GM18861 (cell line): ENCODE data around the gene NT5DC3.
"Not testable (repeated sequence)": the region's sequence is repeated elsewhere in the genome, so short reads cannot be mapped to it uniquely, and the experiment has no call there.

Experiments
- ATAC-seq: cut with Tn5 transposase; IDR thresholded peaks from one replicate; pipeline ENCODE4 v1.9.1; 2021; ENCODE audit not compliant: unreplicated experiment

Gene NT5DC3

DNA sequence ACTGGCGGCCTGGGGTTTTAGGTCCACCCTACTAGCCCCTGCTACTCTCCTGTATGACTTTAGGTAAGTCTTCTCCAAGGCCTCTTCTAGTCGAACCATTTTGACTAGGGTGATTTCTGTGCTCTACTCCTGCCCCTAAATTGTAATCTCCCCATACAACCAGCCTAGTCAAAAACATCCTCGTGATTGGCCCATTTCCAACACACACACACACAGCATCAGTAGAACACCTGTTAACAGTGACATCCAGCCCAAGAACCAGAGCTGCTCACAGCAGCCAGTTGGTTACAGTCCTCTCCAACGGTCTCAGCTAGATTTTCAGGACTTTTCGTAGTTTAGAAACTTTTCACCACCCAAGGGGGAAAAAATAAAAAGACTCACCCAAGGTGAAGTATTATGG is 30.9 kb downstream of the NT5DC3 start:
- ATAC-seq = no peak

GRCh38 chr12:103809639-103810038 is 31.4 kb downstream of the NT5DC3 start:
- not testable (repeated sequence) for ATAC-seq

DNA sequence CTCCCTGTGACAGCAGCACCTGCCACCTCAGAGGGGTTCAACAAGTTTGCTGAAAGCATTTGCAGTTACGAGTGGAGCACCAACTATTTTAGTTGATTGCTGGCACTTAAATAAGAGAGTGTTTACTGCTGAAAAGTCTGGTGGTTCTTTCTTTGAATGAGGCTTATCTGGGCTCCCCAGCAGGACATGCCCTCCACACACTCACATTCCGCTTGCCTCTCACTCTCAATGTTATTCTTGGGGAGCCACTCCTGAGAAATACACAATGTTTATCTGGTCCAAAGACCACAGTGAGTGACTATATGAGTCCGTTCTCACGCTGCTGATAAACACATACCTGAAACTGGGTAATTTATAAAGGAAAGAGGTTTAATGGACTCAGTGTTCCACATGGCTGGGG is 31.9 kb downstream of the NT5DC3 start:
- ATAC-seq = no peak

DNA sequence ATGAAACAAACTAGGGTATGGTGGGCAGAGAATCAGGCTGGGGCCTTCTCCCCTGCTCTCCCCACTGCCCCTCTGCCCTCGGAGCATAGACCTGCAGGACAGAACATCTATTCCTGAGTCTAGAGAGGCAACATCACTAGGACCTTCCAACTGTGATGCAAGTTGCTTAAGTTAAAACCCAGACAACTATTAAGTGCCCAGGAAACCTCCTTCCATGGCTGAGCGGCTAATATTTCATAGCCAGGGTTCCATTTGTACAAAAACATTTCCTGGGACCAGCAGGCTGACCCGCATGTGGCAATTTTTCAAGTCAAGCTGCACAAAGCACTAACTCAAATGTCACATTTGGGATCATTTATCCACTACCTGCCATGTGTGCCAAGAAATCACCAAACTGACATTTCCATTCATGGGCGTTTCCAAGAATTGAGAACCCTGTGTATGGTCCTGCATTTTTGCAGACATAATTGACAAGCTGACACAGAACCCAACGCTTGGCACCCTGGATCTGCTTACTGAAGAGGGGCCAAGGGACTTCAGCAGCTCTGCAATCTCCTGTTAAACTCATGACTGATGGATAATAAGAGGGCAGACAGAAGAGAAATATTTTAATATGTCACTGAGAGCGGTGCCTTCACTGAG is 32.7 kb downstream of the NT5DC3 start:
- ATAC-seq = no peak

GRCh38 chr12:103807561-103808238 is 33.3 kb downstream of the NT5DC3 start:
- ATAC-seq = no peak

GRCh38 chr12:103806803-103807202 is 34.2 kb downstream of the NT5DC3 start:
- no peak for ATAC-seq

DNA sequence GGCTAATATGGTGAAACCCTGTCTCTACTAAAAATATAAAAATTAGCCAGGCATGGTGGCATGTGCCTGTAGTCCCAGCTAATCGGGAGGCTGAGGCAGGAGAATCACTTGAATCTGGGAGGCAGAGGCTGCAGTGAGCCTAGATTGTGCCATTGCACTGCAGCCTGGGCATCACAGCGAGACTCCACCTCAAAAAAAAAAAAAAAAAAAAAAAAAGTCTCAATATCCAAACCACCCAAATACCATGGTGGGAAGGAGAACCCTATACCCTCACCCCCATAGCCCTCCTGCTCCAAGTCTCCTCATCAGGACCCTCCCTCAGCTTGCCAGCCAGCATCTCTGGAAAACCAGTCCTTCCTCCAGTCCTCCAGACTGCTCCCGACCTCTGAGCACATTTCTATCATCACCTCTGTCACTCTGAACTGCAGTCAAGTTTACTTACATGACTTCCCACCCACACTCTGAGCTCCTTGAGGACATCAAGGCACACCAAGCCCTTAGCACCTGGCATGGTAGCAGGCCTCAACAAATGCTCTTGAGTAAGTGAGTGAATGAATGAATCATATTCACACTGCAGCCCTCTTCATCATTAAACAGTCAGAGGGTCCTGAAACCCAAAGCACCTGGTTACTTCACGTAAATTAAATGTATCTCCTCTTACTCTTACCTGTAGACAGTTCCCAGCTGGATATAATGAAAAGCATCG is 35.2 kb downstream of the NT5DC3 start:
- ATAC-seq = no peak

DNA sequence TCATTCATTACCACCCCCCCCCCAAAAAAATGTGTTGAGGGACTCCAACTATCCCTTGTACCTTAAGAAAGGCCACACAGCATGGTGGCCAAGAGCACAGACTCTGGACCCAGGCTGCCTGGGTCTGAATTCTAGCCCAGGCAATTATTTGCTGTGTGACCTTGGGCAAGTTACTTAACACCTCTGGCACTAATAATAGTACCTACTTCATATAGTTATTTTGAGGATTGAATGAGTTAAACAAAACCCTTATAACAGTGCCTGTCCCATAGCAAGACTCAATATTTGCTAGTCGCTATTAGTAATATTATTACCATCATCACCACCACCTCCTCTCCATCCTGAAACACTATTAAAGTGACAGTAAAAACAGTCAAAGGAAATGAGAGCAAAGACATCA is 37.2 kb downstream of the NT5DC3 start:
- no peak for ATAC-seq

DNA sequence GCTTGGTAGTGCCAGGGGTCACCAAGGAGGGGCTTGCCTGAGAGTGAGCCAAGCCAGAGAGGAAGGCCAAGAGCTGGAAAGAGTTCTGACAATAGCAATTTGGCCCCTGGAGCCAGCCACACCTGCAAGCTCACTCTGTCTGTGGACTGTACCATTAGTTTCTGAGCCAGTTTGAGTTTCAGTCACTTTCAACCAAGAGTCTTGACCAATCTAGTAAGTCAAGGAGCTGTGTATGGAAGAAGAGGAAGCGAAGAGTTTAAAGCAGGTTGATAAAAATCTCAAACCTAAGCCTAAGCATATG is 38.5 kb downstream of the NT5DC3 start:
- no peak for ATAC-seq

- no peak for ATAC-seq
Observed at GRCh38 chr12:103801709-103802585, 39.1 kb downstream of the NT5DC3 start.

DNA sequence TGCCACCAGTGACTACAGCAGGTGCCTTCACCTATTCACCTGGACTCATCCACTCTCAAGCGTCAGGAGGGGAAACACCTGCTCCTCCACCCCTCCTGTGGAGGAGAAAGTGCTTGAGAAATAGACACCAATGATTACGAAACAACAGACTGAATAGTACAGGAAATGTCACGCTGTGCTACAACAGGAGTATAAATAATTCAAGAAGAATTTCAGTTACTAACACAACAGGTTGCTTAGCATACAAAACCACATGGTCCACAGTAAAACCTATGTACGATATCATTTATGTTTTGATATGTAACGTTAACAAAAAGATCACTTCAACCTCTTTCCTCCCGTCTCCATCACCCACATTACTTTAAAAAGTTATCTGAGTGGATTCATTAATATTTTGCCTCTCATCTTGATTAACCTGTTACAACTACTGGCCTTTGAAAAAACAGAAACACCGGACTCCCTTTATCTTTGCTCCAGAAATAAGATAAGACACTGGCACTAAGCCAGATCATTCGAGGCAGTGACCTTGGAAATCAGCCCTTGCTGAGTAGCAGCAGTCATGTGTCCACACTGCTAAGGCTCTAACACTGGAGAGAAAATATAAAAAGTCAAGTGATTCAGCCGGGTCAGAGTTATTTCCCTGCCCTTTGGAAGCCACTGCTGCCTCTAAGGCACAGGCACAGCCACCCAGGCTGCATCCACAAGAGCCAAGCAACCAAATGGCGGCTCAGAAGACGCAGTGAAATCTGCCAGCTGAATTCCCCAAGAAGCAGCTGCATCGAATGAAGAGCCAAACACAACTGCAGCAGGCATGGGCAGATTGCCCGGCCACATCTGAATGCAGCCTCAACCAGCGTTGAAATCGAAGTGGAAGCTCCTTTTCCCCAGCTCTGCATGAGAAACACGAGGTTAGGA is 40.9 kb downstream of the NT5DC3 start:
- no peak for ATAC-seq

DNA sequence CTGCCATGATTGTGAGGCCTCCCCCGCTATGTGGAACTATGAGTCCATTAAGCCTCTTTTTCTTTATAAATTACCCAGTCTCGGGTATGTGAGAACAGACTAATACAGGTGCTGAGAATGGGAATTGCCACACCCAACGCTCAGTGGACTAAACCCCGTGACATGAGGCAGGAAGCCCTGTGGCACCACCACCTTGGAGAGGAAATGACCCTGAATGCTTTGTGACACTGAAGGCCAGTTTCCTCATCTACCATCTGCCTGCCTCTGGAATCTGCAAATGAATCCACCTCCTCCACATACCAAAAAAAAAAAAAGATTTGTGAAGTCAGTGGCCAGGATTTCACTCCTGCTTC is 41.6 kb downstream of the NT5DC3 start:
- no peak for ATAC-seq

DNA sequence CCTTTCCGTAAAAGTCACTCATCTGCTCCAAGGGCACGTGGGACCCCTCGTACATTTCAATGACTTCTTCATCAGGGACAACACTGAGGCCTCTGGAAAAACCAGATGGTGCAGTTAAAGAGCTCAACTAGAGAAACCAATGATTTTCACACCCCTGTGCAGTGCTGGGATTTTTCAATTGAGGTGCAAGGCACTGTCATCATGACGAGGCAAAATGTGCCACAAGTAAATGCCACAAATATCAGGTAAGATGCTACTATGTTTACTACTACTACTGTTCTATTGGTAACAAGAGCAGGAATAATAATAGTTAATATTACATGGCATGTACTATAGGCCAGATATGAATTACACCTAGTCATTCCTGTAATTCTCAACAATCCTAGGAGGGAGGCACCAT is 42.4 kb downstream of the NT5DC3 start:
- ATAC-seq = no peak

- no peak for ATAC-seq
Observed at GRCh38 chr12:103794309-103795213, 46.5 kb downstream of the NT5DC3 start.

DNA sequence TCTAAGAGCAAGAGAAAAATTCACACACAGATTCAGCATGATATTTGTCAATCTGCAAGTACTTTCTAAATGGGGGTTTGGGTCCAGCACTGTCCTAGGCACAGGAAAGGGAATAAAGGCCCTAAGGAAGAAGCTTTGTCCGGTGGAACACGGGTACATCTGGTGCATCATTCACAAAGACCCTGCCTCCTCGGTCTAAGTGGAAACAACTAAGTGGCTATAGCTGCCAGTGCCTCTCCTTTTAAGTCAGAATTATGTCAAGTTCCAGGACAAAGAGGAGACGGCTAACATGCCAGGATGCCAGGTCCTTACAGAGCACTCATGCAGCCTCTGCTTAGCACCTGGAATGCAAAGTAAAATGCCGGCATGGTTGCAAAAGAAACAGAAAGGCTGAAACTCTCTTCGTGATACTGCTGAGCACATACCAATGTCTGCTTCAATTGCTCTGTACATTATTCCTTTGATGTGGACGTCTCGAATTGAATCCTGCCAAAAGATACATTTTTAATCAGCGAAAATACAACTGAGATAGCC is 47.5 kb downstream of the NT5DC3 start:
- no peak for ATAC-seq

DNA sequence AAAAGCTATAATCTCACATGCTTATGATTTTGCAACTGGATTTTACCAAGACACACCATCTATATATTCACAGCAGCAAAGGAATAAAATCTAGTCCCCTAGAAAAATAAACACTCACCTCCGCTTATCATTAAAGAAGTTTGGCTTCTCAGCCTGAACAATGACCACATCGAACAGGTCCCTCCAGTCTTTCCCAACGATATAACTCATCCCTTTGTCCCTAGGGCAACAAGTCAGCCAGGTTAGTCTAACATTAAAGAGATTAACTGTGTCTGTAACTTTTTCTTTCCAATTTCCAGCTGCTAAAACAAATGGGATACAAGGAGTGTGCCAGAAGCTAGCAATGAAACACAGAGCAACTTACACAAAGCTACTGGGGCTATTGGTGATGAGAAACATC is 48.0 kb downstream of the NT5DC3 start:
- no peak for ATAC-seq

DNA sequence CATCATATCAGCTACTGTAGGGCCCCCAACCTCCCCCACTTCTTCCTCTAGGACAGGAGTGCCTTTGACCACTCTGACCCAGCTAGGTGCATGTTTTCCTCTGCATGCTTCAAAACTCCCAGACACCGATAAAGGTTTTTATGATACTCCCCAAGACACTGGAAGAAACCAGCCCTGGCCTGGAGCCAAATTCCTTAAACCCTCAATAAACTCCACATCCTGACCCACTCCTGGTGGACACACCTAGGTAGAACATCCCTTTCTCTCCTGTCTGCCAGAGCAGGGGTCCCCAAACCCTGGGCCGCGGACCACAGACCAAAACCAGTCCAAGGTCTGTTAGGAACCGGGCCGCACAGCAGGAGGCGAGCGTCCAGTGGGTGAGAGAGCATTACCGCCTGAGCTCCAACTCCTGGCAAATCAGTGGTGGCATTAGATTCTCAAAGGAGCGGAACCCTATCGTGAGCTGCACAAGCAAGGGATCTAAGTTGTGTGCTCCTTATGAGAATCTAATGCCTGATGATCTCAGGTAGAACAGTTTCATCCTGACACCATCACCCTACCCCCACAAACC is 49.6 kb downstream of the NT5DC3 start:
- no peak for ATAC-seq

GRCh38 chr12:103786201-103786600 is 54.8 kb downstream of the NT5DC3 start:
- ATAC-seq = no peak
